Stromal cell of bone marrow (primary cell): ENCODE results near the gene CAPN11.

Experiments
- DNase-seq: peaks from one replicate; pipeline ENCODE4 v3.0.0-alpha.2; 2012; ENCODE audit warnings: low read depth

The CAPN11 gene

GRCh38 chr6:44158770-44159228 lies at the start of gene CAPN11:
Gene CAPN11, plus strand, starts transcription at chr6:44158820. Its CDS starts 29 bp downstream, at chr6:44158849.
- DNase-seq: no peak

DNA sequence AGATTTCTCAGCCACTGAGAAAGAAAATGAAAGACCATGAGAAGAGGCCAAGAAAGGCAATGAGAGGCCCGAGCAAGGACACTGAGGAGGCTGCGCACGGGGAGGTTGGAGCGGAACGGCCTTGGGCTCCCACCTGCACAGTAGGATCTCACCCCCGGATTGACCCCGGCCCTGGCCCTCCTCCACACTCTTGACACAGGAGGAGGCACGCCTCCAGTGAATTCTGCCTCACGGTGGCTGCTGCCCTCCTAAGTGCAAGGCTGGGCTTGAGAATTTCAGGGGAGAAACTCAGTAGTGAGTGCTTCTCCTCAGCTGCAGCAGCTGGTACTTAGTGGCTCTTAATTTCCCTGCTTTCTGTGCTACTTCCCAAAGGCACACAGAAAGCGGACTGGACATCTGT lies 49.4 kb upstream of the CAPN11 start:
- no peak for DNase-seq

- DNase-seq: no peak
These were observed 48.5 kb upstream of the CAPN11 start for GRCh38 chr6:44110005-44110676.

DNA sequence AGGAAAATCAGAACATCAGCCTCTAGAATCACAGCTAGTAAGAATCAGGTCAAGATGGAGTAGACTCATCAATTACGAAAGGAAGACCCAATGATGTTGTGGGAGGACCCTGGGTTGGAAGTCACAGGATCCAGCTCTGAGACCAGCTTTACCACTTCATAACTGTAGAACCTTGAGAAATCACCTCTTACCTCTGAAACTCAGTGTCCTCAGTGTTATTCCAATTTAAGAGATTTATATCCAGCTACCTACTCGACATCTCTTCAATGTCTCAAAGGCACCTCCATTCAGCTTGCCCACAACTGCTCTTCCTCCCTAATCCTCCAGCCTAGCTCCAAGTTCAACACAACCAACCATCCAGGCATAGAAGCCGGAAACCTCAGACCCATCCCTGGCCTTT lies 47.7 kb upstream of the CAPN11 start:
- no peak for DNase-seq

DNA sequence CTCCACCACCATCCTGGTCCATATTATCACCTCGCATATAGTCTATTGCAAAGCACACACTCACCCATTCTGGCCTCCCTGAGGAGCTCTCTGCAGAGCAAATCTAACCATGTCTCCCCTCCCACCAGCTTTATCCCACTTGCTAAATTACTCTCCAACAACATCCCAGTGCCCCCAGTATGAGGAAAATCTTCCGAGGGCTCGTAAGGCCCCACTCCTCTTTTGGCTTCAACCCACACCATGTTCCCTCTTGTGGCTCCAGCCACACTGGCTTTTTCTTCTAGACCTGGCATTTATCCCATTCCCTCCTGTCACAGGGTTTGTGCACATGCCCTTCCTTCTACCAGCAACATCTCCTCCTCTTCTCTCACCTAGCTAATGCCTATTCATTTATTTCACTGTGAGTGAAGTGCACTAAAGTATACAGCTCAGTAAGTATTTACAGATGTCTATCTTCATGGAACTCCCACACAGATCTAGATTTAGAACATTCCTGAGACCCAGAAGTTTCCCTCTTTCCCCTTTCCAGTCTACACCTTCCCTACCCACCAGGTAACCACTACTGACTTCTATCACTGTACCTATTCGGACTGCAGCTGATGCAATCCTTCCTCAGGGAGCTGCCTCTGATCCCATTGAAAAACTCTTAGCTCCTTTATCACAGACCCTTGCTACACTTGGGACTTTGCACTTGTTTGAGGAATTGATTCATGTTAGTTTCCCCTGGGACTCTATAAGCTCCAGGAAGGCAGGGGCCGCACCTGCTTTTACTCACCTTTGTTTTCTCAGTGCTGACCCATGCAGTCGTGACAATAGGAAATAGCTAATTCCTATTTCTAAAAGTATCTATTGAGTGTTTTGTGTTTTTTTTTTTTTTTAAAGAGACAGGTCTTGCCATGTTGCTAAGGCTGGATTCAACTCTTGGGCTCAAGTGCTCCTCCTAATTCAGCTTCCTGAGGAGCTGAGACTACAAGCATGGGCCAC lies 46.9 kb upstream of the CAPN11 start:
- DNase-seq: no peak

- no peak for DNase-seq
These were observed 45.2 kb upstream of the CAPN11 start for GRCh38 chr6:44113414-44113813.

- no peak for DNase-seq
These were observed 42.8 kb upstream of the CAPN11 start for GRCh38 chr6:44115866-44116265.

DNA sequence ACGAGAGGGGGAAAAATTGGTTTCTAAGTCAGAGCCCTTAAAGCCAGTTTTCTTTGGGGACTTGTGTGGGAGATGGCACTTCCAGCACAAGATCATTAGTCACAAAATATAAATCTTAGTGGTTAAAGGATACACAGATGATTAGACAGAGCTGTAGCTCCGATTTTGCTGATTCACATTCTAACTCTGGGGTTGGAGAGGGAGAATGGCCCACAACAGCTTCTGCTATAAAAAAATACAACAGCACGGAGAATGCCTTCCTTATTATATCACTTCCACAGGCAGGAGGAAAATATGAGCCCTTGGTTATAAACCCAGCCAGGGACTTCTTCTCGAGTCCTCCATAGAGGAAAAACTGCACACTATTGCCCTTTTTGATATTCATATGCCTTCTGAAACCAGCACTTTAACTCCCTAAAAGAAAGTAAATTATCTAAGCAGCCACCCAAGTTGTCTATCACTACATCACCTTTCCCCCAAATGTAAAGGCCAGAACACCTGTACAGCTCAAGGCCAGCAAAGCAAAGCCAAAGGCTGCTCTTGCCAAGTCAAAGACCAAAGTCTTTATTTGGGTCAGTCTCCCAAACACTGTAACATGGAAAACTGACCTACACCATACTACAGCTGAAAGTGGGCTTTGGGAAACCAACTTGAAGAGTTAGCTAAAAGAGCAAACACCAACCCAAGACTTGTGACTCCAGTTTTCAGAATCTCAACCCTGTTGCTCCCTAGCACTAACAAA lies 41.8 kb upstream of the CAPN11 start:
- DNase-seq: peak; percentile 93

DNA sequence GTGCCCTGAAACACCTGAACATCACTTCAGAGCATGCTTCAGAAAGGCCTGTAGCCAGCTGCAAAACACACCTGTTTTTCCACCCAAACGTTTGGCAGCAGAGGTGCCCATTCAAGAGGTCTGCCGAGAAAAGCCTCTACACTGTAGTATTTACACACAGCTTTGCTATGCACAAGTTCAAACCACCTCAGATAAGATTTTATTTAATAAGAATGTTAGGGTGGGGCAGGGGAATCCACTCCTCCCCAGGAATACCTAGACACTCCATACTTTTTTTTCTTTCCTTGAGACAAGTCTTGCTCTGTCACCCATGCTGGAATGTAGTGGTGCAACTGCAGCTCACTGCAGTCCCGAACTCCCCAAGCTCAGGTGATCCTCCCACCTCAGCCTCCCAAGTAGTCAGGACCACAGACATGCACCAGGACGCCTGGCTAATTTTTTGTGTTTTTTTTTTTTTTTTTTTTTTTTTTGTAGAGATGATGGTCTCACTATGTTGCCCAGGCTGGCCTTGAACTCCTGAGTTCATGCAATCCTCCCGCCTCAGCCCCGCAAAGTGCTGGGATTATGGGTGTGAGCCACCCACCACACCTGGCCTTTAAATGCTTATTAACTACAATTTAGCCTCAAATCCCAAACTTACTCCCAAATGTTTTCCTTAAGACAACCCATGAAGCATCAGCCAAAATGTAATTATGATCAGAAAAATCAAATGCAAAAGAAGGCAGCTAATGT lies 41.1 kb upstream of the CAPN11 start:
- no peak for DNase-seq

GRCh38 chr6:44119704-44120262 lies 38.8 kb upstream of the CAPN11 start:
- no peak for DNase-seq

- no peak for DNase-seq
These were observed 37.8 kb upstream of the CAPN11 start for GRCh38 chr6:44120692-44121443.

DNA sequence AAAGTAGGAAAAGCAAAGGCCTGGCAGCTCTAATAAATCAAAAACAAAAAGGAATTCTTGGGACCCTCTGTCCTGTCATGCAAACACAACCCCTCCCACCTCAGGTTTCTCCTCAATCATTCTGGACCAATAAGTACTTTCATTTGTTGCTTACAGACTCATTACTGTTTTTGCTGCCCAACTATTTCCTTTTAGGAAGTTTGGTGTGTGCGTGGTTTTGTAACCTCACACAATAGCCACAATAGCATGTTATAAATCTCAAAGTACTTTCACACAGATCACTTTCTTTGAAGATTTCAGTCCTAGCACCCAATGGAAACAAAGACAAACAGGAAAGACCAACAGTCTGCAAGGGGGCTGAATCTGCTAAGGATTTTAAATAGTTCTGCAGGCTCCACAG lies 35.8 kb upstream of the CAPN11 start:
- DNase-seq: no peak

DNA sequence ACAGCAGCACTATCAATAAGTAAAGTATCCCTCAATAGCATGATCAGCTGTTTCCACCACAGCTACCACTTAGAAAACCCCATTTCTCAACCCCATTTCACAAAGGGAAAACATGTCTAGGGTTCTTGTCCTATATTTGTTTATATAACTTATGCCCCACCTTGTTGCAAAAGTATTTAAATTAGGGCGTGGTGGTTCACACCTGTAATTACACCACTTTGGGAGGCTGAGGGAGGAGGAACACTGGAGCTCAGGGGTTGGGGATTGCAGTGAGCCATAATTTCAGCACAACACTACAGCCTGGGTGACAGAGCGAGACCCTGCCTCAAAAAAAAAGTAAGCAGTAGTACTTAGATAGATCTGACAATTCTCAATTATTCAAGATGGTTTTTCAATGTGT lies 35.1 kb upstream of the CAPN11 start:
- DNase-seq: no peak

- DNase-seq: peak; percentile 57
These were observed 32.1 kb upstream of the CAPN11 start for GRCh38 chr6:44126320-44127149.

DNA sequence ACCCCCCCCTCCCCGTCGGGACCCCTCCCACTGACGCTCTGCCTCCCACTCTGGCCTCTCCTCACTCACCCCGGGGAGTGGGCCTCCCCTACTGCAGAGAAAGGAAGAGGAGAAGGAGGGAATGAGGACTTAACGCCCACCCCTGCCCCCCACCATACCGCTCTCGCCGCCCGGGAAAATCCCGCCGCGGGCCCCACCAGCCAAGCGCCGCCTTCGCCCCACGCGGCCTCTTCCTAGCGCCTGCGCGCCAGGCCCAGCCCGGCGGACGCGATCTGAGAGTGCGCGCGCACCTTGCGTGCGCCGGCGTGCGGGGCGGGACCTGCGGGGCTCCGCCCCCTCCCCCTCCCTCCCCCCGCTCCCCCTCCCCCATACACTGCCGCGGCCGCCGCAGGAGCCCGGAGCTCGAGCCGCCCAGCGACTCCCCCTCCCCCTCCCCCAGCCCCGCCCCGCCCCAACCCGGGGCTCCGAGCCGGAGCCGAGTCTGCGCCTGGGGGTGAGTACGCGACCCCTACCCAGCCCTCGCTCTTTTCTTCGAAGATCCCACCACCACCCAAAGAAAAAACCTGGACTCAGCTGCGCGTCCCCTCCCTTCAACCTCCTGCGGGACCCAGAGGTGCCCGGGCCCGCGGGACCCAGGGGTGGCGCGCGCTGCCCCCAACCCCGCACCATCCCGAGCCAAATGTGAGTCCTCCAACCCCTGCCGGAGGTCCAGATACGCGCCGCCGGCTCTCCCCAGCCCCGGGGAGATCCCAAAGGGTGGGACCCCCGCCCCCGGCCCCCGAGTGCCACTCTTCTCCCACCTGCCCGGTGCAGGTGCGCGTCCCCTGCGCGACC lies 31.2 kb upstream of the CAPN11 start, which contains the start of the genes MRPL14 and TMEM63B:
TSS of gene MRPL14 (minus strand) at position 267 of the 834 bp plus-strand sequence. CDS start 10,841 bp downstream, outside the sequence.
TSS of gene TMEM63B (plus strand) at position 369 of the 834 bp plus-strand sequence. CDS start 7,031 bp downstream, outside the sequence.
- peak; percentile 71 for DNase-seq

GRCh38 chr6:44128020-44128917 lies 30.4 kb upstream of the CAPN11 start:
- DNase-seq: no peak

DNA sequence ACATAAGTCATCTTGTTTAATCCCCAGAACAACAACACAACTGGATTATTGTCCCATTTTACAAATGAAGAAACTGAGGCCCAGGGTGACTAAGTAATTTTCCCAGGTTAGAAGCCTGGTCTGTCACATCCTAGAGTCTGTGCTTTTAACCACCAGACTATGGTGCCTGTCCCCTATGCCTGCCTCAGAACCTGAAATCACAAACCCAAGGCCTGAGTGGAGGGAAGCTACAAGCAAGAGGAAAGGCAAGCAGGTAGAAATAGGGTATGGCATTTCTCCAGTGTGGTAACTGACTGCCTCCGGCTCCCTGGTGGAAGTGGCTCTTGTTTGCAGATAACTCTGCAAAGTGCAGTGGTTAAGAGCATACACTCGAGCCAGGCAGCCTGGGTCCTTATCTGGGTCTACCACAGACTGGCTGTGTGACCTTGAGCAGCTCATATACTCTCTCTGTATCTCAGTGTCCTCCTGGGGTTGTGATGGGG lies 28.7 kb upstream of the CAPN11 start:
- no peak for DNase-seq
